Activated CD4-positive, alpha-beta memory T cell treated with anti-CD3 and anti-CD28 coated beads, Interleukin-2, amount 10 ng/mL, durations not matched to agents 7 days and 5 days (primary cell): ENCODE data around the gene OR8B2. TPM values are rescaled to one million over a fixed set of nuclear protein-coding genes. Genes with fewer than 3 reads are reported as not detected.

Experiments
- CTCF ChIA-PET: fragments of 350-600 bp; sonication (Branson Sonifier 250); formaldehyde crosslinking; loops from one replicate; lab custom pipeline; 2021; ENCODE audit warnings: antibody characterized with exemption, inconsistent platforms; lab: Charles Lee
- POLR2A ChIA-PET: fragments of 350-600 bp; sonication (Branson Sonifier 250); formaldehyde crosslinking; loops from one replicate; lab custom pipeline; 2021; ENCODE audit warnings: antibody characterized with exemption; lab: Charles Lee
- DNase-seq: peaks from one replicate; pipeline ENCODE4 v3.0.0-alpha.2; 2020
- H3K27ac Mint-ChIP-seq: one replicate; pipeline ENCODE4 v1.8.0; 2021; ENCODE audit warnings: mild to moderate bottlenecking, mixed read lengths
- H3K27me3 Mint-ChIP-seq: one replicate; pipeline ENCODE4 v1.8.0; 2021; ENCODE audit warnings: mixed read lengths
- H3K36me3 Mint-ChIP-seq: one replicate; pipeline ENCODE4 v1.8.0; 2021; ENCODE audit warnings: low read depth, mixed read lengths
- H3K4me1 Mint-ChIP-seq: one replicate; pipeline ENCODE4 v1.8.0; 2021; ENCODE audit warnings: mixed read lengths
- H3K4me3 Mint-ChIP-seq: one replicate; pipeline ENCODE4 v1.8.0; 2021; ENCODE audit warnings: mild to moderate bottlenecking, mixed read lengths
- H3K9me3 Mint-ChIP-seq: one replicate; pipeline ENCODE4 v1.8.0; 2021; ENCODE audit warnings: mixed read lengths
- total RNA-seq, 2 experiments: library from RNA; stranded (reverse); gene quantifications; one replicate each; pipeline ENCODE4 v1.2.3, GENCODE V29; 2021

Gene OR8B2
- total RNA-seq, 2 experiments from 2014 or later: not detected

DNA sequence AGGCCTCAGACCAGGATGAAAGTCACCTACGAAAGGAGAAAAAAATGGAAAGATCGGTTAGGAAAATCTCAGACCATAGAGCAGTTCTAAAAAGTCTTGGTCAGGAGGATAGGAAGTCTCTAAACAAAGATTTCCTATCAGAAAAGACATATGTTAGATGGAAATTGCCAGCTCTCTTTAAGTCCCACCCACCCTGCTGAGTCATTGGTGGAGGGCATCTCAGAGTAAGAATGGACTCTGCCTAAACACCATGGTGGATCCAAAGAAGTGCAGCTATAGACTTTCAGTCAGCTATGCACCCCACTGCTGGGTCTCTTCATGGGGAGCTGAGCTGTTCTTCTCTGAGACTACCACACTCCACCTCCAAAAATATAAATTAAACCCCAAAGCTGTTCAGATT lies 3.7 kb downstream of the OR8B2 start:
- no peaks in the 10 kb centered on the region for H3K27me3 Mint-ChIP-seq
- ChIA-PET POLR2A (no interaction called here), CTCF (no interaction called here)
- H3K4me1 Mint-ChIP-seq: no peaks in the 10 kb centered on the region
- H3K9me3 Mint-ChIP-seq: no peaks in the 10 kb centered on the region
- no peak for DNase-seq
- H3K36me3 Mint-ChIP-seq: no peaks in the 10 kb centered on the region
- H3K4me3 Mint-ChIP-seq: no peak overlapping the region
- no peak overlapping the region for H3K27ac Mint-ChIP-seq

DNA sequence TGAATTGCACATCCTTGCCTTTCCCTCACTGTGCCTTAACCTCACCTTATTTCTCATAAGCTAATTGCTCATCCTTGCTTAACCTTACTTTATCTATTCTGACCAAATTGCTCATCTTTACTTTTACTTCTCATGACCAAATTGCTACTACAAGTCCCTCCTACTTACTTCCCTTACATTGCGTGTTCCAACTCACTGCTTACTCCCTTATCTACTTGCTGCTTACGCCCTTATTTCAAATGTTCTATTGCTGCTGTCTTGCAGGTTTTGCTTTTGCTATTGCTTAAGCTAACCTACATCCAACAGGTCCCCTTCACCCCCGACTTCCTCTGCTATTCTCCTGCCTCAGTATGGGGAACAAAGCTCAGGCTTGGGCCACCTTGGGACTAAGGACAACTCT lies 8.0 kb downstream of the OR8B2 start:
- CTCF ChIA-PET: no interaction called here
- no peaks in the 10 kb centered on the region for H3K4me1 Mint-ChIP-seq
- H3K27ac Mint-ChIP-seq: no peak overlapping the region
- no peaks in the 10 kb centered on the region for H3K27me3 Mint-ChIP-seq
- H3K9me3 Mint-ChIP-seq: no peaks in the 10 kb centered on the region
- POLR2A ChIA-PET: no interaction called here
- no peak for DNase-seq
- no peak overlapping the region for H3K4me3 Mint-ChIP-seq
- H3K36me3 Mint-ChIP-seq: no peaks in the 10 kb centered on the region

DNA sequence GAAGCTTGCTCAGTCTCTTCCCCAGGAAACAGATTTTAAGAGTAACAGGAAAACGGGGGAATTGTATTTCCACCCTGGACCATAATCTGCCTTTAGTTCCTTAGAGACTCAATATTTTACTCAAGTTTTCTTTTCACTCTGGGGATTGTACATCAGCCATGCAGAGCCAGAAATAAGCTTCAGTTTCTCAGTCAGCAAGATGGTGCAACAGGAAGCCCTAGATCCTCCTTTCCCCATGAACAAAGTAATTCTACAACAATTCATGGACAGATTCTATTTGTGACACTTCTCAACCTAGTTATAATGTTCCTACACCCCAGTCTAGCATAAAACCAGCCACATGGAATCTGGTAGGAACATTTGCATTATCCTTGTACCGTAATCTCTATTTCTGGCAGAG lies 24.7 kb downstream of the OR8B2 start:
- Mint-ChIP-seq H3K27ac (no peak overlapping the region), H3K9me3 (no peaks in the 10 kb centered on the region), H3K4me1 (no peaks in the 10 kb centered on the region), H3K27me3 (no peaks in the 10 kb centered on the region), H3K36me3 (no peaks in the 10 kb centered on the region), H3K4me3 (no peak overlapping the region)
- DNase-seq: no peak
- ChIA-PET CTCF (no interaction called here), POLR2A (no interaction called here)

DNA sequence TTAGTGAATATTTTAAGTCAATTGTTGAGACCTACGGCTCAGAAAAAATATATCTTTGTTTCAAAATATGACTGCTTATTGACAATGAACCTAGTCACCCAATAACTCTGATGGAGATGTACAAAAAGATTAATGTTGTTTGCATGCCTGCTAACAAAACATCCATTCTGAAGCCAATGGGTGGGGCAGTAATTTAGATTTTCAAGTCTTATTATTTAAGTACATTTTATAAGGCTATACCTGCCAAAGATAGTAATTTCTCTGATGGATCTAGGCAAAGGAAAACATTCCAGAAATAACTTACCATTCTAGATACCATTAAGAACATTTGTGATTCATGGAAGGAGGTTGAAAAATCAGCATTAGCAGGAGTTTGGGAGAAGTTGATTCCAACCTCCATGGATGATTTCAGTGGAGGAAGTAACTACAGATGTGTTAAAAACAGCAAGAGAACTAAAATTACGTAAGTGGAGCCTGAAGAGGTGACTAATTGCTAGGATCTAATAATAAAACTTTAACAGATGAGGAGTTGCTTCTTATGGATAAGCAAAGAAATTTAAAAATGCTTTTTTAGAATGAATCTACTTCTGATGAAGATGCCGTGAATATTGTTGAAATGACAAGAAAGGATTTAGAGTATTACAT lies 37.9 kb downstream of the OR8B2 start:
- no peak overlapping the region for H3K27ac Mint-ChIP-seq
- no peaks in the 10 kb centered on the region for H3K36me3 Mint-ChIP-seq
- CTCF ChIA-PET: no interaction called here
- DNase-seq: no peak
- no peaks in the 10 kb centered on the region for H3K4me1 Mint-ChIP-seq
- H3K27me3 Mint-ChIP-seq: no peaks in the 10 kb centered on the region
- no peaks in the 10 kb centered on the region for H3K9me3 Mint-ChIP-seq
- no peak overlapping the region for H3K4me3 Mint-ChIP-seq
- POLR2A ChIA-PET: no interaction called here

DNA sequence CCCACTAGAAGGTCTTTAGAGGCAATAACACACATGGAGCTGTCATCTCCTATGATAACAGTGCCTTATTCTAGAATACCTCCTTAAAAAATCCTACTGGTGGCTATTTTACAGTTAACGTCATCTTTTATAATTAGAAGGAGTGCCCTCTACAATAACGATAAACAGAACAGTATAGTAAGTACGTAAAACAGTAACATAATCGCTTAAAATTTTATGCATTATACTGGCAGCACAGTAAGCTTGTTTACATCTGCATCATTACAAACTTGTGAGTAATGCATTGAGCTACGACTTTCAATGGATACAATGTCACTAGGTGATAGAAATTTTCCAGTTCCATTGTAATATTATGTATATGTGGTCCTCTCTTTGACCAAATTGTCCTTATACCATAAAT lies 40.0 kb downstream of the OR8B2 start:
- no peak overlapping the region for H3K4me3 Mint-ChIP-seq

DNA sequence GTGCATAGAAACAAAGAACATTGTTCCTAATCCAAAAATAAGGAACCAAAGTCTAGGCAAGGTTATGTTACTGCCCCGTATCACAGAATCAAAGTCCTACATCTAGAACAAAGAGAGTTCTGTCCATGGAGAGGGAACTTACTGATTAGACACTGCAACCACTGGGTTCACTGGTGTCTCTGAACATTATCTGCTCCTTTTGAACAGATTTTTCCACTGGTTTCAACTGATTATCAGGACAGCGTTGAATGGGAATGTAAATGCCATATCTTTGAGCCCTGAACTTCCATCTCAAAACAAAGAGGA lies 44.2 kb downstream of the OR8B2 start:
- H3K4me3 Mint-ChIP-seq: no peak overlapping the region
- H3K36me3 Mint-ChIP-seq: no peaks in the 10 kb centered on the region
- CTCF ChIA-PET: no interaction called here
- POLR2A ChIA-PET: no interaction called here
- H3K27me3 Mint-ChIP-seq: no peaks in the 10 kb centered on the region
- H3K4me1 Mint-ChIP-seq: no peaks in the 10 kb centered on the region
- no peak overlapping the region for H3K27ac Mint-ChIP-seq
- no peaks in the 10 kb centered on the region for H3K9me3 Mint-ChIP-seq
- DNase-seq: no peak

More for the DNA sequence above, 40.0 kb downstream of the OR8B2 start:
- H3K4me1 Mint-ChIP-seq: no peaks in the 10 kb centered on the region
- no peaks in the 10 kb centered on the region for H3K36me3 Mint-ChIP-seq
- no peak for DNase-seq
- CTCF ChIA-PET: no interaction called here
- POLR2A ChIA-PET: no interaction called here
- no peaks in the 10 kb centered on the region for H3K9me3 Mint-ChIP-seq
- no peaks in the 10 kb centered on the region for H3K27me3 Mint-ChIP-seq
- H3K27ac Mint-ChIP-seq: no peak overlapping the region

DNA sequence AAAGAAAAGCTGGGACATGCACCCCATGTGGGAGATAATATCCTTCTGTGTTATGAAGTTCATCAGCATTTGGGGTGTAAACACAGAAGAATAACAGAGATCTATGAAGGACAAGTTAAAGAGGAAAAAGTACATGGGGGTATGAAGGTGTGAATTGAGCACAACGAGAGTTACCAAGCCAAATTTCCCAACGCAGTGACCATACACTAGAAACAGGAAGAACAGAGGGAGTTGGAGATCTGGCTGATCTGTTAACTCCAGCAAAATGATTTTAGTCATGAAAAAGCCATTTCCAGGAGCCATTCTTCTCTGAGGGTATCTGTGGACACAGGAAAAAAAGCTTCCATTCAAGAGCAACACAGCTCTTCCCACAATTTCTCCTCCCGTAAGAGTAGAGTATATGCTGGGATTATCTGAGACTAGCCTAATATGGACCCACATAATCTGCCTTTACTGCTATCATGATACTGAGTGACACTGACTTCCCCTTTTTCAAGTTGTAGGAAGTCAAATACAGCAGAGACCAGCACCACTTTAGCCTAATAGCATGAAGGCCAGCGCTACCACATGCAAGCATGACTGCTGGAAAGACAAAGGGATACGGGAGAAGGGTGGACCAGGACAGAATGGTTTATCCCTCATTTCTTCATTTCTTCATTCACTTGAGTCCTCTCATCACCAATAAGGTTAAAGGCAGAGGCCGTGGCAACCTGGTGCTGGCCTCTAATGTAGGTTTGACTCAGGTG lies 44.7 kb downstream of the OR8B2 start:
- POLR2A ChIA-PET: no interaction called here
- no peaks in the 10 kb centered on the region for H3K36me3 Mint-ChIP-seq
- no peak for DNase-seq
- H3K27ac Mint-ChIP-seq: no peak overlapping the region
- no peaks in the 10 kb centered on the region for H3K27me3 Mint-ChIP-seq
- no peaks in the 10 kb centered on the region for H3K9me3 Mint-ChIP-seq
- no peaks in the 10 kb centered on the region for H3K4me1 Mint-ChIP-seq
- CTCF ChIA-PET: no interaction called here
- H3K4me3 Mint-ChIP-seq: no peak overlapping the region

Other genes starting within 250 kb of the OR8B2 start
- not detected for gene OR10D3, start 201.2 kb downstream of the OR8B2 start, total RNA-seq
- gene OR8G1, start 143.4 kb downstream of the OR8B2 start, total RNA-seq: not detected
- not detected for gene OR8G5, start 128.1 kb downstream of the OR8B2 start, total RNA-seq
- not detected for gene OR8D1, start 70.5 kb downstream of the OR8B2 start, total RNA-seq
- not detected for gene OR8D2, start 64.3 kb downstream of the OR8B2 start, total RNA-seq
- not detected for gene OR8B3, start 14.5 kb upstream of the OR8B2 start, total RNA-seq
- gene OR8B4, start 40.4 kb upstream of the OR8B2 start, total RNA-seq: not detected
- gene OR8B8, start 61.2 kb upstream of the OR8B2 start, total RNA-seq: not detected
- gene OR8B12, start 159.2 kb upstream of the OR8B2 start, total RNA-seq: not detected
- gene OR8A1, start 185.5 kb upstream of the OR8B2 start, total RNA-seq: not detected
- not detected for gene PANX3, start 226.9 kb upstream of the OR8B2 start, total RNA-seq
- gene TBRG1, start 238.4 kb upstream of the OR8B2 start, total RNA-seq: 10 to 100 TPM; 41.4 to 50.6 TPM